Nephron (organoid): ENCODE data around the gene SMAD4.

Experiments
- H3K27ac Mint-ChIP-seq, 3 experiments: 2 replicates each; pipeline ENCODE4 v1.8.0; 2020; ENCODE audit warnings: mixed read lengths in 3 of 3, mild to moderate bottlenecking in 2 of 3, moderate library complexity in 1 of 3
- H3K27me3 Mint-ChIP-seq: 2 replicates; pipeline ENCODE4 v1.8.0; 2021; ENCODE audit warnings: low read depth, mild to moderate bottlenecking, moderate library complexity, mixed read lengths
- H3K36me3 Mint-ChIP-seq: 2 replicates; pipeline ENCODE4 v1.8.0; 2020; ENCODE audit warnings: low read depth, mixed read lengths
- H3K4me1 Mint-ChIP-seq: 2 replicates; pipeline ENCODE4 v1.8.0; 2020; ENCODE audit warnings: mixed read lengths
- H3K4me3 Mint-ChIP-seq, 3 experiments: 2 replicates each; pipeline ENCODE4 v1.8.0; 2020; ENCODE audit warnings: mild to moderate bottlenecking in 3 of 3, mixed read lengths in 3 of 3, moderate library complexity in 2 of 3
- H3K9me3 Mint-ChIP-seq: 2 replicates; pipeline ENCODE4 v1.8.0; 2020; ENCODE audit warnings: mixed read lengths
- CTCF ChIP-seq, 3 experiments: fragments of 200-600 bp; sonication (generic); IDR thresholded peaks; one replicate each; pipeline ENCODE4 v1.5.0; 2021; ENCODE audit warnings: antibody characterized with exemption in 3 of 3; ENCODE audit not compliant: unreplicated experiment in 3 of 3

The SMAD4 gene

GRCh38 chr18:51122266-51123045, 92.4 kb downstream of the SMAD4 start:
- Mint-ChIP-seq H3K4me1 (no peaks in the 10 kb centered on the region), H3K4me3 (no peak overlapping the region), H3K27ac (no peak overlapping the region), H3K36me3 (peaks cover 11% of the 10 kb centered on the region), H3K27me3 (peaks cover 3% of the 10 kb centered on the region), H3K9me3 (peaks cover 26% of the 10 kb centered on the region)
- TF ChIP-seq CTCF (IDR thresholded peaks at IDR 0.05; ENCODE audit: unreplicated experiment in 3 of 3), result no peak

GRCh38 chr18:51123046-51123395, 93.0 kb downstream of the SMAD4 start:
- Mint-ChIP-seq H3K27me3 (no peaks in the 10 kb centered on the region), H3K27ac (no peak overlapping the region), H3K4me3 (no peak overlapping the region), H3K9me3 (peaks cover 22% of the 10 kb centered on the region), H3K4me1 (no peaks in the 10 kb centered on the region), H3K36me3 (peaks cover 11% of the 10 kb centered on the region)
- TF ChIP-seq CTCF (IDR thresholded peaks at IDR 0.05; ENCODE audit: unreplicated experiment in 3 of 3), result no peak

GRCh38 chr18:51123481-51123880, 93.5 kb downstream of the SMAD4 start:
- H3K27me3 Mint-ChIP-seq, result no peaks in the 10 kb centered on the region
- no peak overlapping the region for H3K27ac Mint-ChIP-seq
- TF ChIP-seq CTCF (IDR thresholded peaks at IDR 0.05; ENCODE audit: unreplicated experiment in 3 of 3), result no peak
- H3K9me3 Mint-ChIP-seq, result peaks cover 18% of the 10 kb centered on the region
- H3K4me1 Mint-ChIP-seq, result no peaks in the 10 kb centered on the region
- H3K36me3 Mint-ChIP-seq, result peaks cover 8% of the 10 kb centered on the region
- H3K4me3 Mint-ChIP-seq, result no peak overlapping the region

GRCh38 chr18:51123936-51124486, 94.0 kb downstream of the SMAD4 start:
- Mint-ChIP-seq H3K27ac (no peak overlapping the region), H3K9me3 (peaks cover 14% of the 10 kb centered on the region), H3K36me3 (peaks cover 4% of the 10 kb centered on the region), H3K27me3 (no peaks in the 10 kb centered on the region), H3K4me3 (no peak overlapping the region), H3K4me1 (no peaks in the 10 kb centered on the region)
- TF ChIP-seq CTCF (IDR thresholded peaks at IDR 0.05; ENCODE audit: unreplicated experiment in 3 of 3), result no peak

- Mint-ChIP-seq H3K9me3 (peaks cover 9% of the 10 kb centered on the region), H3K36me3 (no peaks in the 10 kb centered on the region), H3K27ac (no peak overlapping the region), H3K4me1 (no peaks in the 10 kb centered on the region), H3K4me3 (no peak overlapping the region), H3K27me3 (no peaks in the 10 kb centered on the region)
- no peak for TF ChIP-seq CTCF (IDR thresholded peaks at IDR 0.05; ENCODE audit: unreplicated experiment in 3 of 3)
These were observed 96.0 kb downstream of the SMAD4 start for GRCh38 chr18:51125976-51126375.

GRCh38 chr18:51127664-51128063, 97.7 kb downstream of the SMAD4 start:
- TF ChIP-seq CTCF (IDR thresholded peaks at IDR 0.05; ENCODE audit: unreplicated experiment in 3 of 3), result no peak
- Mint-ChIP-seq H3K27ac (no peak overlapping the region), H3K4me1 (no peaks in the 10 kb centered on the region), H3K4me3 (no peak overlapping the region), H3K9me3 (no peaks in the 10 kb centered on the region), H3K36me3 (no peaks in the 10 kb centered on the region), H3K27me3 (no peaks in the 10 kb centered on the region)
